ENCODE data around the gene STARD3NL. TPM values are rescaled to one million over a fixed set of nuclear protein-coding genes. Genes with fewer than 3 reads are reported as not detected.
A peak's percentile ranks its signal among the peaks of the same experiment; 100 is the strongest.
"Not testable (repeated sequence)": the region's sequence is repeated elsewhere in the genome, so short reads cannot be mapped to it uniquely, and the experiment has no call there.

Gene STARD3NL
- polyA plus RNA-seq, 3 donors = 36.6 to 100 (median 86.8) TPM

GRCh38 chr7:38269704-38270346, 91.8 kb downstream of the STARD3NL start:
- H2AFZ ChIP-seq (ENCODE audit: insufficient read depth, low read depth, low read length, poor library complexity, severe bottlenecking); H3K27me3 Mint-ChIP-seq (ENCODE audit: low read depth in 3 of 3); H3K9ac ChIP-seq (ENCODE audit: insufficient read depth, low read length, poor library complexity, severe bottlenecking); intact Hi-C loops (cut with micrococcal nuclease); DNase-seq; H3K9me3 ChIP-seq (replicated peaks in 1 of 2; ENCODE audit: control insufficient read depth in 1 of 2, insufficient read depth in 1 of 2, low read length in 2 of 2); H3K27ac ChIP-seq (ENCODE audit: low read depth in 1 of 2, low read length in 2 of 2); H3K4me3 ChIP-seq (replicated peaks in 1 of 3; ENCODE audit: low read depth in 2 of 3, low read length in 3 of 3); H3K36me3 Mint-ChIP-seq; H4K20me1 ChIP-seq (ENCODE audit: insufficient read depth, low read length); H3K9me3 Mint-ChIP-seq; H3K4me3 Mint-ChIP-seq; H3K36me3 ChIP-seq (replicated peaks in 1 of 2; ENCODE audit: control insufficient read depth in 1 of 2, insufficient read depth in 2 of 2, low read length in 2 of 2); H3K4me2 ChIP-seq (replicated peaks; ENCODE audit: extremely low read depth, low read length, poor library complexity, severe bottlenecking); H3K27me3 ChIP-seq (ENCODE audit: control insufficient read depth in 2 of 2, insufficient read depth in 2 of 2, low read length in 2 of 2): not testable (repeated sequence)
- peaks cover 35% of the 10 kb centered on the region for H3K4me1 Mint-ChIP-seq
- peaks cover 14 to 27% of the 10 kb centered on the region in 2 donors for H3K4me1 ChIP-seq (ENCODE audit: control insufficient read depth in 1 of 2, insufficient read depth in 2 of 2, low read length in 2 of 2)
- H3K79me2 ChIP-seq (ENCODE audit: insufficient read depth, low read length) = peaks cover 89% of the 10 kb centered on the region
- H3K27ac Mint-ChIP-seq = peak overlapping the region in 1 of 7 donors; percentile 50
- 89% methylated on average over 3 of the region's 4 CpGs for WGBS (ENCODE audit: insufficient coverage)

GRCh38 chr7:38270405-38270804, 92.4 kb downstream of the STARD3NL start:
- H2AFZ ChIP-seq (ENCODE audit: insufficient read depth, low read depth, low read length, poor library complexity, severe bottlenecking); H3K27ac ChIP-seq (ENCODE audit: low read depth in 1 of 2, low read length in 2 of 2); DNase-seq; H3K9me3 ChIP-seq (replicated peaks in 1 of 2; ENCODE audit: control insufficient read depth in 1 of 2, insufficient read depth in 1 of 2, low read length in 2 of 2); H4K20me1 ChIP-seq (ENCODE audit: insufficient read depth, low read length); H3K27me3 Mint-ChIP-seq (ENCODE audit: low read depth in 3 of 3); H3K27ac Mint-ChIP-seq; H3K4me3 Mint-ChIP-seq; H3K27me3 ChIP-seq (ENCODE audit: control insufficient read depth in 2 of 2, insufficient read depth in 2 of 2, low read length in 2 of 2); H3K36me3 Mint-ChIP-seq; H3K4me3 ChIP-seq (replicated peaks in 1 of 3; ENCODE audit: low read depth in 2 of 3, low read length in 3 of 3); H3K9ac ChIP-seq (ENCODE audit: insufficient read depth, low read length, poor library complexity, severe bottlenecking); H3K9me3 Mint-ChIP-seq; H3K4me2 ChIP-seq (replicated peaks; ENCODE audit: extremely low read depth, low read length, poor library complexity, severe bottlenecking); H3K36me3 ChIP-seq (replicated peaks in 1 of 2; ENCODE audit: control insufficient read depth in 1 of 2, insufficient read depth in 2 of 2, low read length in 2 of 2); intact Hi-C loops (cut with micrococcal nuclease): not testable (repeated sequence)
- peaks cover 90% of the 10 kb centered on the region for H3K79me2 ChIP-seq (ENCODE audit: insufficient read depth, low read length)
- peaks cover 36% of the 10 kb centered on the region for H3K4me1 Mint-ChIP-seq
- no CpG with 5 or more reads among the region's 2 CpGs for WGBS (ENCODE audit: insufficient coverage)
- peaks cover 14 to 32% of the 10 kb centered on the region in 2 donors for H3K4me1 ChIP-seq (ENCODE audit: control insufficient read depth in 1 of 2, insufficient read depth in 2 of 2, low read length in 2 of 2)
